ENCODE measurements around the gene FXYD2. TPM values are rescaled to one million over a fixed set of nuclear protein-coding genes. Genes with fewer than 3 reads are reported as not detected.

FXYD2 gene
- total RNA-seq, 1 experiment from 2014 or later, result not detected

DNA sequence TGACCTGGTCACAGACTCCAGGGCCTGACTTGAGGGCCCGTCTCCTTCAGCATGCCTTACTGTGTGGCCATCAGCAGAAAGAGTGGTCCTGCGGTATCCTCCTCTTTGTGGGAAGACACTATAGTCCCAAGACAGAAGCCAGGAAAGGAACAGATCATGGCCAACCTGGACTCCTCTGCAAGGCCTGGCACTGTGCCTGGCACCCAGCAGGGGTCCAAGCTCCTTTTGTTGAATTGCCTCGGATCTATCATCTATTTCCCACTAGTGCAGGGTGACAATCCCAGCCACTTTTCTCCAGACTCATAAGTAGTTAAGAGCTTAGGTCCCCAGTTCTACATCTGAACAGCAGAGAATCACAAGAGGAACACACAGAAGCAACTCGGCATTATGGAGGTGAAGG, 54.5 kb downstream of the FXYD2 start:
- DNase-seq (ENCODE audit: low read depth), result no peak

Other genes starting within 250 kb of the FXYD2 start
- not detected in 2 replicates for gene DSCAML1, start 27.5 kb downstream of the FXYD2 start, total RNA-seq (2014; rRNA removed; shearing (Covaris generic))
- 0.87 and 1.1 TPM in 2 replicates for gene FXYD6, start 51.9 kb upstream of the FXYD2 start, total RNA-seq (2014; rRNA removed; shearing (Covaris generic))
- gene TMPRSS13, start 104.7 kb upstream of the FXYD2 start, total RNA-seq (2014; rRNA removed; shearing (Covaris generic)), result not detected in 2 replicates
- not detected in 2 replicates for gene IL10RA, start 161.7 kb upstream of the FXYD2 start, total RNA-seq (2014; rRNA removed; shearing (Covaris generic))

Measured in HT1080 (cell line).